B cell (primary cell): Measurements from ENCODE around the gene NRAP. TPM values are rescaled to one million over a fixed set of nuclear protein-coding genes. Genes with fewer than 3 reads are reported as not detected.

Experiments
- ATAC-seq: fragments of 200-7000 bp; cut with Tn5 transposase; one replicate; pipeline ENCODE4 v1.10.0; 2021; ENCODE audit warnings: low read depth, mild to moderate bottlenecking, moderate number of reproducible peaks, moderate library complexity
- CTCF ChIA-PET: fragments of 350-600 bp; sonication (Branson Sonifier 250); formaldehyde crosslinking; loops from one replicate; lab custom pipeline; 2021; ENCODE audit warnings: antibody characterized with exemption, inconsistent platforms; lab: Charles Lee
- POLR2A ChIA-PET: fragments of 350-600 bp; sonication (Branson Sonifier 250); formaldehyde crosslinking; loops from one replicate; lab custom pipeline; 2021; ENCODE audit warnings: antibody characterized with exemption; lab: Charles Lee
- DNase-seq: peaks from one replicate; pipeline ENCODE4 v3.0.0; 2013
- H2AFZ ChIP-seq: 2 replicates; pipeline ENCODE4 v1.6.1; 2012; ENCODE audit warnings: mild to moderate bottlenecking, low read depth, low read length; ENCODE audit not compliant: insufficient read depth, poor library complexity, severe bottlenecking
- H3K27ac ChIP-seq, 2 donors: 1 replicate in 1 of 2; 2 replicates in 1 of 2; pipeline ENCODE4 v1.5.1; 2012 to 2013; ENCODE audit warnings: low read length in 2 of 2, mild to moderate bottlenecking in 2 of 2, moderate library complexity in 1 of 2
- H3K27me3 ChIP-seq, 4 experiments: fragments of 200-600 bp in 1 of 4; sonication (generic) in 1 of 4; replicated peaks in 1 of 4; 1 replicate in 2 of 4; 2 replicates in 2 of 4; pipeline versions ENCODE4 v1.6.1 to v1.7.0; 2013 to 2016; ENCODE audit warnings: low read length in 3 of 4, mild to moderate bottlenecking in 2 of 4, mixed read lengths in 1 of 4, moderate library complexity in 1 of 4; ENCODE audit not compliant: insufficient read depth in 4 of 4, control insufficient read depth in 3 of 4; ENCODE audit errors: control extremely low read depth in 1 of 4
- H3K36me3 ChIP-seq, 2 experiments: replicated peaks in 1 of 2; 1 replicate in 1 of 2; 2 replicates in 1 of 2; pipeline versions ENCODE4 v1.6.1 to v1.7.1; 2013; ENCODE audit warnings: low read length in 1 of 2; ENCODE audit not compliant: insufficient read depth in 2 of 2, control insufficient read depth in 1 of 2; ENCODE audit errors: control extremely low read depth in 1 of 2, extremely low read depth in 1 of 2
- H3K4me1 ChIP-seq, 2 donors: fragments of 200-600 bp in 1 of 2; sonication (generic) in 1 of 2; 1 replicate in 1 of 2; 2 replicates in 1 of 2; pipeline versions ENCODE4 v1.5.1 to v1.6.1; 2013 to 2017; ENCODE audit warnings: low read length in 2 of 2; ENCODE audit not compliant: control insufficient read depth in 2 of 2, insufficient read depth in 2 of 2
- H3K4me2 ChIP-seq: replicated peaks from 2 replicates; pipeline ENCODE3; 2012; ENCODE audit warnings: mild to moderate bottlenecking, low read depth, low read length; ENCODE audit not compliant: poor library complexity, severe bottlenecking
- H3K4me3 ChIP-seq, 5 experiments: fragments of 200-600 bp in 1 of 5; sonication (generic) in 1 of 5; 1 replicate in 3 of 5; 2 replicates in 2 of 5; pipeline versions ENCODE4 v1.5.1 to v1.7.0; 2011 to 2016; ENCODE audit warnings: low read length in 4 of 5, mild to moderate bottlenecking in 4 of 5, low read depth in 2 of 5, control low read depth in 1 of 5, moderate library complexity in 1 of 5; ENCODE audit not compliant: insufficient read depth in 1 of 5; ENCODE audit errors: control extremely low read depth in 1 of 5, extremely low read depth in 1 of 5
- H3K79me2 ChIP-seq: fragments of 200-600 bp; sonication (generic); one replicate; pipeline ENCODE4 v1.6.0; 2016; ENCODE audit warnings: low read length; ENCODE audit not compliant: control insufficient read depth, insufficient read depth
- H3K9ac ChIP-seq: fragments of 200-600 bp; sonication (generic); 2 replicates; pipeline ENCODE4 v1.6.1; 2017; ENCODE audit warnings: mild to moderate bottlenecking, low read length, moderate library complexity
- H3K9me3 ChIP-seq, 3 donors: one replicate each; pipeline versions ENCODE4 v1.6.1 to v1.7.1; 2013; ENCODE audit warnings: low read length in 2 of 3; ENCODE audit not compliant: control insufficient read depth in 2 of 3, insufficient read depth in 1 of 3; ENCODE audit errors: control extremely low read depth in 1 of 3
- H4K20me1 ChIP-seq: 2 replicates; pipeline ENCODE4 v1.6.0; 2012; ENCODE audit warnings: mild to moderate bottlenecking, low read length; ENCODE audit not compliant: insufficient read depth, control insufficient read depth, poor library complexity, severe bottlenecking
- H3K27ac Mint-ChIP-seq: one replicate; pipeline ENCODE4 v1.8.0; 2021; ENCODE audit warnings: mixed read lengths
- H3K27me3 Mint-ChIP-seq: one replicate; pipeline ENCODE4 v1.8.0; 2021; ENCODE audit warnings: mixed read lengths
- H3K4me1 Mint-ChIP-seq: one replicate; pipeline ENCODE4 v1.8.0; 2021; ENCODE audit warnings: mixed read lengths
- H3K4me3 Mint-ChIP-seq: one replicate; pipeline ENCODE4 v1.8.0; 2021; ENCODE audit warnings: mixed read lengths
- H3K9me3 Mint-ChIP-seq: one replicate; pipeline ENCODE4 v1.8.0; 2022; ENCODE audit warnings: mixed read lengths; ENCODE audit not compliant: insufficient read depth
- CTCF ChIP-seq: fragments of 200-600 bp; IDR thresholded peaks from one replicate; pipeline ENCODE4 v1.8.0; 2022; ENCODE audit warnings: antibody characterized with exemption, mild to moderate bottlenecking
- EZH2 ChIP-seq: IDR thresholded peaks from 2 replicates; pipeline ENCODE4 v1.6.1; 2012; ENCODE audit warnings: borderline replicate concordance, low read depth, mild to moderate bottlenecking, moderate library complexity, low read length; ENCODE audit not compliant: insufficient read depth, poor library complexity, severe bottlenecking
- WGBS: methylation state at CpG from one replicate; pipeline ENCODE4 v1.1.5; 2013; ENCODE audit warnings: missing lambda C conversion rate; ENCODE audit not compliant: insufficient coverage; 5-methylcytosine and 5-hydroxymethylcytosine counted together
- intact Hi-C: fragments of 100-400 bp; cut with micrococcal nuclease; formaldehyde crosslinking; loops from one replicate; pipeline ENCODE4 v1.10.0; 2022
- polyA plus RNA-seq: library from polyadenylated mRNA; depleted of rRNA; stranded (reverse); fragments of >200 nt; gene quantifications from 2 replicates; pipeline ENCODE4 v1.2.3, GENCODE V29; 2012
- total RNA-seq, 2 donors: library from RNA; stranded (reverse); fragments of 120-200 nt in 1 of 2; gene quantifications; 1 replicate in 1 of 2; 2 replicates in 1 of 2; pipeline versions ENCODE4 v1.2.3 to v1.2.4, GENCODE V29; 2013 to 2022

NRAP gene
- total and polyA plus RNA-seq, 2 donors (not counting 1 experiment from before 2014, with no cell fraction given) = not detected

GRCh38 chr10:113573368-113573767 is 90.5 kb downstream of the NRAP start:
- H3K9me3 Mint-ChIP-seq = no peaks in the 10 kb centered on the region
- CTCF ChIA-PET = interaction anchor here (2.2 kb wide), 1 partner anchor 10 kb away, joined by 6 read pairs; no protein-coding TSS in a partner anchor

More at GRCh38 chr10:113573368-113573767, 90.5 kb downstream of the NRAP start:
- Histone ChIP-seq H3K79me2 (no peaks in the 10 kb centered on the region), H3K9ac (no peak overlapping the region), H3K4me2 (no peak overlapping the region), H4K20me1 (no peaks in the 10 kb centered on the region), H3K27ac (no peak overlapping the region), H3K9me3 (no peaks in the 10 kb centered on the region), H3K4me1 (no peaks in the 10 kb centered on the region), H3K4me3 (no peak overlapping the region), H3K27me3 (peaks cover 0 to 4% (median 0%) of the 10 kb centered on the region in 4 experiments), H3K36me3 (no peaks in the 10 kb centered on the region), H2AFZ (no peak overlapping the region)
- no peak for TF ChIP-seq CTCF
- TF ChIP-seq EZH2 = no peak
- ATAC-seq (no peak), DNase-seq (no peak)
- no peak overlapping the region for H3K27ac Mint-ChIP-seq
- no peak overlapping the region for H3K4me3 Mint-ChIP-seq
- H3K4me1 Mint-ChIP-seq = no peaks in the 10 kb centered on the region
- peaks cover 5% of the 10 kb centered on the region for H3K27me3 Mint-ChIP-seq
- POLR2A ChIA-PET = no interaction called here
- WGBS = no CpG with 5 or more reads among the region's 1 CpG
- intact Hi-C loops = no loop called here
